GM03348 (cell line): ENCODE measurements around the gene SLC16A12.
A peak's percentile ranks its signal among the peaks of the same experiment; 100 is the strongest.
"Not testable (repeated sequence)": the region's sequence is repeated elsewhere in the genome, so short reads cannot be mapped to it uniquely, and the experiment has no call there.

ENCODE experiments used
- DNase-seq: peaks from one replicate; pipeline ENCODE4 v3.0.0; 2012; ENCODE audit warnings: low spot score

Gene SLC16A12

DNA sequence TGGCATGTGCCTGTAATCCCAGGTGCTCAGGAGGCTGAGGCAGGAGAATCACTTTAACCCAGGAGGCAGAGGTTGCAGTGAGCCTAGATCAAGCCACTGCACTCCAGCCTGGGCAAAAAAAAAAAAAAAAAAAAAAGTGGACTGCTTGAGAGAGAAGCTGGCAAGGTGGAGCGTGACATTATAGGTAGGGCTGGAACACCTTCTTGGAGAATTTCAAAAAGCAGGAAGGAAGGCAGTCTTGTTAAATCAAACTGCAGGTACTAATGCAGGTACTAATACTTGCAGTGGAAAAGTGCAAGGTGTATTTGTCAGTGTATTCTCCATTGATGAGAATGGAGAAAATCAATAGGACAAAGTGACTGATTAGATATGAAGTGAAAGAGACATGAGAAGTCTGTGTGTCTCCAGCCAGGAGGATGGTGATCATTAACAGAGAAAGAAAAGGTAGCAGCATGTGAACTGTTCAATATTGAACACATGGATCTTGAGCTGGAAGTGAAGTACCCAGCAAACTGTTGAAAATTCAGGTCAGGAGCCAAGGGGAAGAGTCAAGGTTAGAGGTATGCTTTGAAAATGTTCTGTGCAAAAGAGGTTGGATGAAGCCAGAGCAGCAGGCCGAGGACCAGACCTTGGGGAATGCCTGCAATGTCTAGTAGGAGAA is 12.6 kb upstream of the SLC16A12 start:
- no peak for DNase-seq

GRCh38 chr10:89546651-89547050 is 11.3 kb upstream of the SLC16A12 start:
- DNase-seq, result not testable (repeated sequence)

DNA sequence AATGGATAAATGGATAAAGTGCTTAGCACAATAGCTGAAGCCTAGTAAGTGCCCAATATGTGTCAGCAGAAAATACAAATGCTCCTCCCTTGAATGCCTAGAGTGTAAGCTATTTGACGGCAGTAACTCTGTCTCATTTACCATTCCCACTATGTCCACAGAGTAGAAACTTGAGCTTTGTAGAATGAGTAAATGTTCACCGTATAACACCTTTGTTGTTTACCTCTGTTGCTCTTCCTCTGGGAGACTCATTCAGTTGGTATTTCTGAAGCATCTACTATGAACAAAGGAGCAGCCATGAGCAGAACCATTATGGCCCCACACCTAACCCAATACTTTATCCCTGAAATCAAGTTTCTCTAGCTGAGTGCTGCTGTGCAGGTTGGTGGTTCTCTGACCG is 8.4 kb upstream of the SLC16A12 start:
- DNase-seq, result no peak

DNA sequence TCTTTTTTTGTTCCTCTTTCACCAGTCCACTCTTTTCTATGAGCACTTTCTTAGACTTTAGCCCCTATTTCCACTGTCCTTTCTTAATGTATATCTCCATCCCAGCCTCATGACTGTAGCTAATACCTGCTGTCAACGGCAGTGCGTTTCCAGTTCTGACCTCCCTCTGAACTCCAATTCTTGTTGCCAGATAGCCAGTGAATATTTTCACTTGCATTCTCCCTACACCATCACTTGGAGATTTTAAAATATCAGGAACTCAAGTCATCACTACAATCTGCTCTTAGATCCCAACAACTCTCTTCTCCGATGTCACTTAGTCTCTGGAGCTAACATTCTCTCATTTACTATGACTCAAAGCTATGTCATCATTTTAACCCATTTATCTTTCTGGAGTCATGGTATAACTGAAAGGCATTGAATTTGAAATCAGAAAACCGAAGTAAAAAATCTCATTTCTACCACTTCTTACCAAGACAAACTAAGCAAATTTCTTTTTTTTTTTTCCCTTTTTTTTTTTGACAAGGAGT is 5.1 kb upstream of the SLC16A12 start:
- DNase-seq, result no peak

DNA sequence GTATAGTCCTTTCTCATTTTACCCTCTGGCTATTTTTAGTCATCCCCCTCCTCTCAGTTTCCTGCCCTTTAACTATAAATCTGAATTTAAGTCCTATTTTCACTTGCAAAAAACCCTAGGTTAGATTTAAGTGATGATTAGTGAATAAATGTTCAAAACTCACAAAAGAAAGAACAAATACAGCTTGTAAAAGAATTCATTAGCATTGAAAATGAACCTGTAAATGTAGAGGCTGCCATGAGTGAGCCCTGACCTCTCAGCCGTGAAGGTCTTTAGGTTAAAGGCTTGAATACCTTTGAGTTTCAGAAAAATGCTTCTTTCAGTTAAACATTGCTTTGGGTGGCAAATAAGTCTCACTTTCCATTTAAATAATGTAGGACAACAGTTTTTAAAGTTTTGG is 2.0 kb upstream of the SLC16A12 start:
- no peak for DNase-seq

DNA sequence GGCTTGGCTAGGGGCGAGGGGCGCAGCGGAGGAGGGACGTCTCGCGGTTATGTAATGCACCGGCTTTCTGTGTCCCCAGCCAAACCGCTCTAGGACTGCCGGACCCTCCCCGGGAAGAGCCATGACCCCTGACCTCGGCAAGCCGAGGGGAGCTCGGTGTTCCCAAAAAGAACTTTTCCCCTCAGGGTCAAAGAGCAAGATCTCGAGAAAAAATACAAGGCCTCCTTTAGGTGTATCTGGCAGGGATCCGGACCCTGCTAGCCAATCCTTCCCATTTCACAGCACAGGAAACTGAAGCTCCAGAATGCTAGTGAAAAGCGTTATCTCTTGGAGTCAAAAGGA is 590 bp upstream of the SLC16A12 start:
- no peak for DNase-seq

- no peak for DNase-seq
These were observed 598 bp downstream of the SLC16A12 start for GRCh38 chr10:89534826-89535166.

GRCh38 chr10:89532476-89532875 is 2.9 kb downstream of the SLC16A12 start:
- no peak for DNase-seq

- no peak for DNase-seq
These were observed 4.0 kb downstream of the SLC16A12 start for GRCh38 chr10:89531359-89531758.

- DNase-seq, result not testable (repeated sequence)
These were observed 5.7 kb downstream of the SLC16A12 start for GRCh38 chr10:89529711-89530110.

DNA sequence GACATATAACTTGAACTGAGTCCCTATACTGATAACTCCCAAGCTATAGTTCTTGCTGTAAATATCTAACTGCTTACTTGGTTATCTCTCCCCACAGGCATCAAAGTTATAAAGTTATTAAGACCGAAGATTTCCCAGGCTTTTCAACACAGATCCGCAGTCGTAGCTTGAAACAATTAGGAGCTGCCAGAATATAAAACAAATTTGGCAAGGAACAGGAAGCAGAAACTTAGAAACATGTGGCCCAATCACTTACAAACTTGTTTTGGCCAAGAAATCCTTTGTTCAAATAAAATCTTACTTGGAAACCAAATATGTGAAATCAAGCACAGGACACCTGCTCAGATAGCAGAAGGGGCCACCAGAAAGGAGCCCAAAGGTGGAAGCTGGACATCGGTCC is 9.0 kb downstream of the SLC16A12 start:
- DNase-seq, result no peak

GRCh38 chr10:89525556-89525955 is 9.8 kb downstream of the SLC16A12 start:
- no peak for DNase-seq

DNA sequence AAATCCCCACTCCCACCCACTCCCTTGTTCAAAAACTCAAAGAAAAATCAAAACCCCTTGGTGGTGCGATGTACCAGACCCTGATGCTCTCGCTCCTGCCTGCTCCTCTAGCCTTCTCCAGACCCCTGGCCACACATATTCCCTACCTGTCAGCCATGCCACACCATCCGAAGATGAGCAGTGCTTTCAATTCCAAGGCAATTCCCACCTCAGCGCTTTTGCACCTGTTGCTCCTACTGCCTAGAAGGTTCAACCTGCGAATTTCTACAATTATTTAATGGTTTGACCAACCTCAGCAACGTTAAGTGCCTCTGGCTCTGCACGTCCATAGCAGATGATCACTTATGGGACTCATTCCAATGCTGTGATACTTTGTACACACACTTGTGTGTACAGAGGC is 11.1 kb downstream of the SLC16A12 start:
- DNase-seq, result no peak

DNA sequence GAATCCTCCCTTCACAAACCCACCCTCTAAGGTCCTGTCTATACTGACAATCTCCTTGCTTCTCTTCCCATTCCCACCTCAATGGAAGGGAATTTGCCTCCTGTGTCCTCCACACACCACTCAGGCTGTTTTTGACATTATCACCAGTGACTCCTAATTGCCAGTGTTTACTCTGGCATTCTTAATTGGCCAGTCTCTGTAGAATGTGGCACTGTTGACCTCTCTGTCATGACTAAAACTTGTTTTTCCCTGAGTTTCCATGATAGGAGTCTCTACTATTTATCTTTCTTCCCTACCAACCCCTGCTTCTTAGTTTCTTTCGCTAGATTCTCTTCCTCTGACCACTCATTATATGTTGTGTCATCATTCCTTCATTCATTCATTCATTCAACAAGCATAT is 12.1 kb downstream of the SLC16A12 start:
- no peak for DNase-seq

- no peak for DNase-seq
These were observed 12.9 kb downstream of the SLC16A12 start for GRCh38 chr10:89522463-89522862.

GRCh38 chr10:89521368-89521767 is 14.0 kb downstream of the SLC16A12 start:
- DNase-seq, result no peak

DNA sequence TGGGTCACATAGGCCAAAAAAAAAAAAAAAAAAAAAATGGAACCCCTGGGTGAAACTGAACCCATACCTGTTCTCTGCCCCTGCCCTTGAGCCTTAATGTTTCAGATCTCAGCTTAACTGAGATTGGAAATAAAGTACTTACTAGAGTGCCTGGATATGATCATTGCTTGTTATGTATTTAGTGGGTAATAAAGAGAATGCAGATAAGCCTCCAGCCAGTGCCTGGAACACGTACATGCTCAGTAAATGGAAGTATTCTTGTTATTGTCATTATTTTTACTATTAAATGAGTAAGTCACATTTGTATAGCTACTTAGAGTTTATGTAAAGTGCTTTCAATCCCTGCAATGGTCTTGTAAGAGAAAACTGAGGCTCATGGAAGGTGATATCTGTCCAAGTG is 14.7 kb downstream of the SLC16A12 start:
- DNase-seq, result no peak

DNA sequence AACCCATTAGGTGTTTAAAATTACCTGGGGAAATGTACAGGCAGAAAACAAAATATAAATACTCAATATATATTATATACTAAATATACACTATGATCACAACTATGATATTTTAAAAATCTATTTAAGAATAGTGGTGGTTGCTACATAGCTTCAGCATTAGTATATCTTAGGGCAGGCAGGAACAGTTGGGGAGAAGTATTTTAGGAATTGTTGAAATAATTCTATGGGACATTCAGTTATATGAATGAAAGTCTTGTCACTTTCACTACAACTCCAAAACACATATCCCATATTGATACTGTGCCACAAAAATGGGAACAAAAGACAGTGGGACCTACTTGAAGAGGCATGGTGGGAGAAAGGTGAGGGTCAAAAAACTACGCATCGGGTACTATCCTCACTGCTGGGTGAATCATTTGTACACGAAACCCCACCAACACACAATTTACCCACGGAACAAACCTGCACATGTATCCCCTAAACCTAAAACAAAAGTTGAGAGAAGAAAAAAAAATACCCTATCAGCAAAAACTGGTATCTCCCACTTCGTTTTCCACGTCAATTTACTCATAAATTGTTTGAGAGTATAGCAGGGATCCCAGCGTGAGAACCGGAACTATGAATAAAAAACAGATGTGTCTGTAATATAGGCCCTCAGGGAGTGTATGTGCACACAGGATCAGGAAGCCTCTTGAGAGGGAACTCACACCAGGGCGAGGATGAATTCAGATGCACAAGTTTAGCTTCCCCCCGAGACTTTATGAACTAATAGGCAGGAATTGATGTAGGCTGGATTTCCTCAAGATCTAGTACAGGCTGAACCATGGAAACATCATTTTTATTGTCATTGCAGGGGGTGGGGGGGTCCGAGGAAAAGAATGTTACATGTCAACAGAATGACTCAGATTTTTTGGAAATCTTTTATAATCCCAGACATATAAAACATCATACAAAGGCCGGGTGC is 16.2 kb downstream of the SLC16A12 start:
- peak; percentile 63 for DNase-seq

- DNase-seq, result no peak
These were observed 17.3 kb downstream of the SLC16A12 start for GRCh38 chr10:89518108-89518507.

DNA sequence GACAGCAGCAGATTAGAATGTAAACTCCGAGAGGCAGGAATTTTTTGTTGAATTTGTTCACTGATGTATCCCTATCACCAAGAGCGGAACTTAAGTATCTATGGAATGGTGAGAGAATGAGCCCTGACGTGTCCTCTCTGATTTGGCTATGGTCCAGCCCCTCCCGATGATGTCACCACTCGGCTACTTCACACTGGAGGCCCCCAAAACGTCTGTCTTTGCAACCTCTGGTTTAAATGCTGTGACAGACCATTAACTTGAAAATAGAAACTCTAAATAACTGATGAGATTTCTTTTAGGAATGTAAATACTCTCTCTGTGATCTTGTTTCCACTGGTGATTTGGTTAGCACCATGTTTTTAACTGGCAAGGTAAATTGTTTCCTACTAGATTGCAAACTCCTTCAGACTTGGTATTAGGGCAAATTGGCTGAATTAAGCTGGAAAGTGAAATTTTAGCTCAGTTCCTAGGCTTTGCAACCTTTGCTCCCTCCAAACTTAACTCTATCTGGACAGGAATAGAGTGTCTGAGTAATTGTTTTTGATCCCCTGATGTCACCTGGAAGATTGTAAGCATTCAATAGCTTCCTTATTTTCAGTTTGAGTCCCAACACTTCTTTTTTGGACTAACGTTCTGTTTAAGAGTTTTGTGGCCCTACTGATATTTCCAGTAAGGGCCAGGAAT is 19.1 kb downstream of the SLC16A12 start:
- DNase-seq, result peak; percentile 66

DNA sequence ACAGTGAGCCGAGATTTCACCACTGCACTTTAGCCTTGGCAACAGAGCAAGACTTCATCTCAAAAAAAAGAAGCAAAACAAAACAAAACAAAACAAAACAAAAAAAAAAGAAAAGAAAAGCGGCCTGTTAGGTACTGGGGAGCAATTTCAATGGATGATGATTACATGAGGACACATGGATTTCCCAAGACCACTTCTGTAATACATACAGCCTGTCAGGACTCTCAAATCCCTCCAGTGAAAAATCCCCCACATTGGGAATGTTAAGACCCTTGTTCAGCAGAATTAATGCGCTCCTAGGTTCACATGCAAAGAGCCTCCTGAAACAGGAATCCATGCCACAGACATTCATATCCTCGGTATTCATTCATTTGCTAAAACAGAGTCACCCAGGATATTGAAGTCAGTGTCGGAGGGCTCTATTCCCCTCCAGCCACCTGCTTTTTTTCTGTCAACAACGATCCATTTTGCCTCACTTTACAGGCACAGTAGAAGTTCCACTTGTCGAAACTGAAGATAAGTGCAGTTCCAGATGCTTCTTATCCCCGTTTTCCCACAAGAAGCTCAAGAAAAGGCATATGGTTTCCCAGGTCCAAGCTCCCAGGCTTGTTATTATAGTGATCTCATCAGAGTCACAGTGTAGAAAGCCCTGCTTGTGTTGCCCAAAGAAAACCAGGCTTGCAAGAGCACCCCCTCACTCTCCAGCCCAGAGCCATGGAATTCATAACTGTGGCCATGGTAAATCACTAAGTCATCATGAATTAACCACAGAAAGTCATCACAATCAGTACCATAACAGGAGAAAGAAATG is 20.2 kb downstream of the SLC16A12 start:
- DNase-seq, result peak; percentile 84

GRCh38 chr10:89513206-89513605 is 22.2 kb downstream of the SLC16A12 start:
- DNase-seq, result no peak
